Measurements from ENCODE around the gene APLP1. TPM values are rescaled to one million over a fixed set of nuclear protein-coding genes. Genes with fewer than 3 reads are reported as not detected.

Gene APLP1
- total and polyA plus RNA-seq, 2 of the 4 experiments (the other 2 are of a cell fraction): 4.7 to 41.0 TPM

- Histone ChIP-seq H4K5ac (ENCODE audit: low read depth, low read length) (peak overlapping the region; percentile 77; the same call in 1 of the 2 replicates), H3K4me2 (ENCODE audit: low read depth, low read length) (peak overlapping the region; percentile 95), H2BK5ac (ENCODE audit: low read depth, low read length, poor library complexity, severe bottlenecking) (no peak overlapping the region), H2AFZ (replicated peaks; ENCODE audit: low read length, poor library complexity) (no peak overlapping the region), H3K27ac (ENCODE audit: insufficient read depth, low read length) (no peak overlapping the region), H3K9me1 (ENCODE audit: insufficient read depth, low read length) (peaks cover 13% of the 10 kb centered on the region), H3K9ac (ENCODE audit: low read depth, low read length) (no peak overlapping the region; the same call in 1 of the 2 replicates), H4K91ac (ENCODE audit: insufficient read depth, low read depth, low read length) (0 out of 2 replicates have a peak overlapping the region, but pooled peaks have one; percentile 61), H2AK9ac (replicated peaks; ENCODE audit: low read depth, low read length, poor library complexity) (peak overlapping the region; percentile 98), H3K14ac (replicated peaks; ENCODE audit: low read depth, low read length) (no peak overlapping the region), H2BK120ac (ENCODE audit: low read depth, low read length) (no peak overlapping the region), H3K4me3 (ENCODE audit: insufficient read depth, low read depth, low read length) (peak overlapping the region; percentile 79; the same call in 1 of the 2 replicates), H3K18ac (ENCODE audit: low read depth, low read length) (no peak overlapping the region), H2BK15ac (ENCODE audit: low read depth, low read length) (no peak overlapping the region), H3K9me3 (ENCODE audit: control insufficient read depth, insufficient read depth, low read length) (no peaks in the 10 kb centered on the region), H4K20me1 (ENCODE audit: insufficient read depth, low read length) (no peaks in the 10 kb centered on the region), H3K4me1 (ENCODE audit: control insufficient read depth, insufficient read depth, low read length) (peaks cover 18% of the 10 kb centered on the region), H3K36me3 (ENCODE audit: control insufficient read depth, insufficient read depth, low read length) (peaks cover 18% of the 10 kb centered on the region), H3K4ac (ENCODE audit: low read depth, low read length) (peak overlapping the region; percentile 79), H2BK20ac (ENCODE audit: low read depth, low read length) (no peak overlapping the region), H3K79me1 (ENCODE audit: low read depth in 1 of 2, low read length in 2 of 2) (peaks cover 14 to 40% of the 10 kb centered on the region in 2 experiments; a peak in 3 of 4 replicates), H3K27me3 (ENCODE audit: control insufficient read depth, insufficient read depth, low read length) (no peaks in the 10 kb centered on the region), H3K23ac (ENCODE audit: low read depth, low read length) (peak overlapping the region; percentile 19), H3K56ac (ENCODE audit: extremely low read depth, insufficient read depth, low read length) (no peak overlapping the region), H4K8ac (ENCODE audit: low read depth in 2 of 2, low read length in 2 of 2) (peak overlapping the region; percentile 44 to 99; a peak in 2 of 4 replicates), H2AK5ac (ENCODE audit: low read depth, low read length) (peak overlapping the region; percentile 35; the same call in 1 of the 2 replicates)
- TF ChIP-seq RFX5 (IDR thresholded peaks at IDR 0.05; ENCODE audit: low read depth, low read length): no peak
- TF ChIP-seq MAZ (IDR thresholded peaks at IDR 0.05; ENCODE audit: borderline replicate concordance, low read depth, low read length): no peak
- no peak for TF ChIP-seq MXI1 (IDR thresholded peaks at IDR 0.05; ENCODE audit: borderline replicate concordance, low read depth, low read length)
- TF ChIP-seq POLR2A (IDR thresholded peaks at IDR 0.05; ENCODE audit: low read depth, low read length): no peak
- TF ChIP-seq CEBPB (IDR thresholded peaks at IDR 0.05; ENCODE audit: low read depth, low read length): no peak
- TF ChIP-seq CHD1 (IDR thresholded peaks at IDR 0.05; ENCODE audit: low read depth, low read length): no peak
- TF ChIP-seq SMC3 (IDR thresholded peaks at IDR 0.05; ENCODE audit: low read depth, low read length): no peak
- no peak for TF ChIP-seq MAFK (IDR thresholded peaks at IDR 0.05; ENCODE audit: low read depth, low read length)
- no peak for TF ChIP-seq USF2 (IDR thresholded peaks at IDR 0.05; ENCODE audit: low read depth, low read length)
- no peak for TF ChIP-seq RCOR1 (IDR thresholded peaks at IDR 0.05; ENCODE audit: insufficient replicate concordance, low read length)
- BruUV-seq (replicated peaks): no TSS peak
- intact Hi-C loops (cut with micrococcal nuclease): no loop called here
- in situ Hi-C loops (cut with MboI; ENCODE audit: low sequenced_read_pairs): no loop called here
- CTCF ChIA-PET: no interaction called here
- 92% methylated on average over 8 of the region's 13 CpGs; no CpG with 5 or more reads in 1 of the 2 experiments for WGBS, 2 experiments (ENCODE audit: extremely low coverage in 2 of 2, insufficient read length in 1 of 2)
- dilution Hi-C loops (cut with HindIII; ENCODE audit: low sequenced_read_pairs, unreplicated experiment): no loop called here
- POLR2A ChIA-PET (ENCODE audit: unreplicated experiment): interaction anchor here (0.6 kb wide), 1 partner anchor 14 kb away, joined by 3 read pairs; no protein-coding TSS in a partner anchor
- DNase-seq: no peak
- no peak for ATAC-seq (ENCODE audit: low read depth)
Measured at GRCh38 chr19:35897706-35898451, 29.5 kb downstream of the APLP1 start.

Measured in IMR-90 (cell line).